GM23338 (cell line): ENCODE results near the gene ADGRF3. TPM values are rescaled to one million over a fixed set of nuclear protein-coding genes. Genes with fewer than 3 reads are reported as not detected.

Experiments used
- ATAC-seq: fragments of 200-7000 bp; cut with Tn5 transposase; 3 replicates; pipeline ENCODE4 v1.9.1; 2020
- DNase-seq: peaks from one replicate; pipeline ENCODE4 v3.0.0-alpha.2; 2015; ENCODE audit warnings: low spot score
- H2AFZ ChIP-seq: fragments of 200-600 bp; sonication (generic); 2 replicates; pipeline ENCODE4 v1.8.0; 2016; ENCODE audit warnings: antibody characterized with exemption, mild to moderate bottlenecking, moderate library complexity
- H3F3A ChIP-seq: fragments of 200-600 bp; sonication (generic); replicated peaks from 2 replicates; pipeline ENCODE4 v1.8.0; 2017; ENCODE audit warnings: antibody characterized with exemption, mixed run types, low read depth
- H3K27ac ChIP-seq: fragments of 200-600 bp; sonication (generic); 2 replicates; pipeline ENCODE4 v1.6.1; 2016; ENCODE audit warnings: low read depth
- H3K27me3 ChIP-seq: fragments of 200-600 bp; sonication (generic); 2 replicates; pipeline ENCODE4 v1.8.0; 2016; ENCODE audit warnings: mild to moderate bottlenecking, mixed run types, moderate library complexity; ENCODE audit not compliant: insufficient read depth
- H3K36me3 ChIP-seq: fragments of 200-600 bp; sonication (generic); 2 replicates; pipeline ENCODE4 v1.8.0; 2016; ENCODE audit warnings: mild to moderate bottlenecking; ENCODE audit not compliant: insufficient read depth
- H3K4me1 ChIP-seq: fragments of 200-600 bp; sonication (generic); 2 replicates; pipeline ENCODE4 v1.8.0; 2016; ENCODE audit warnings: mild to moderate bottlenecking, moderate library complexity; ENCODE audit not compliant: insufficient read depth
- H3K4me2 ChIP-seq: fragments of 200-600 bp; sonication (generic); 2 replicates; pipeline ENCODE4 v1.7.1; 2017; ENCODE audit warnings: mixed run types
- H3K4me3 ChIP-seq: fragments of 200-600 bp; sonication (generic); 2 replicates; pipeline ENCODE4 v1.6.1; 2016; ENCODE audit warnings: mixed run types
- H3K79me2 ChIP-seq: fragments of 200-600 bp; sonication (generic); replicated peaks from 2 replicates; pipeline ENCODE4 v1.8.0; 2017; ENCODE audit warnings: mild to moderate bottlenecking; ENCODE audit not compliant: insufficient read depth
- H3K9me2 ChIP-seq: fragments of 200-600 bp; sonication (generic); 2 replicates; pipeline ENCODE4 v1.8.0; 2017; ENCODE audit not compliant: insufficient read depth
- H4K20me1 ChIP-seq: fragments of 200-600 bp; sonication (generic); replicated peaks from 2 replicates; pipeline ENCODE4 v1.8.0; 2017; ENCODE audit warnings: mild to moderate bottlenecking; ENCODE audit not compliant: insufficient read depth
- H3K27ac Mint-ChIP-seq: 2 replicates; pipeline ENCODE4 v1.8.0; 2020; ENCODE audit warnings: inconsistent platforms, mild to moderate bottlenecking, moderate library complexity, mixed read lengths
- H3K27me3 Mint-ChIP-seq: 3 replicates; pipeline ENCODE4 v1.8.0; 2022; ENCODE audit warnings: low read depth, mild to moderate bottlenecking, moderate library complexity, mixed read lengths, inconsistent platforms; ENCODE audit not compliant: insufficient read depth, poor library complexity
- H3K36me3 Mint-ChIP-seq: 3 replicates; pipeline ENCODE4 v1.8.0; 2021; ENCODE audit warnings: low read depth, mild to moderate bottlenecking, inconsistent platforms, moderate library complexity, mixed read lengths
- H3K4me1 Mint-ChIP-seq: 3 replicates; pipeline ENCODE4 v1.8.0; 2020; ENCODE audit warnings: mild to moderate bottlenecking, inconsistent platforms, mixed read lengths
- H3K4me3 Mint-ChIP-seq: 3 replicates; pipeline ENCODE4 v1.8.0; 2021; ENCODE audit warnings: moderate library complexity, mild to moderate bottlenecking, inconsistent platforms, mixed read lengths
- H3K9me3 Mint-ChIP-seq: 3 replicates; pipeline ENCODE4 v1.8.0; 2020; ENCODE audit warnings: moderate library complexity, mild to moderate bottlenecking, inconsistent platforms, mixed read lengths
- CREB1 ChIP-seq: fragments of 250-450 bp; sonication (Bioruptor Pico); IDR thresholded peaks from 2 replicates; pipeline ENCODE4 v1.5.0; 2020; ENCODE audit warnings: low read depth, mild to moderate bottlenecking, moderate library complexity
- EZH2 ChIP-seq: fragments of 200-600 bp; sonication (generic); IDR thresholded peaks from one replicate; pipeline ENCODE4 v1.8.0; 2017; ENCODE audit warnings: antibody characterized with exemption, mild to moderate bottlenecking, low read depth; ENCODE audit not compliant: unreplicated experiment
- EZH2phosphoT487 ChIP-seq: fragments of 200-600 bp; sonication (generic); IDR thresholded peaks from one replicate; pipeline ENCODE4 v1.8.1; 2018; ENCODE audit warnings: antibody characterized with exemption; ENCODE audit not compliant: unreplicated experiment
- JUNB ChIP-seq: IDR thresholded peaks from one replicate; pipeline ENCODE4 v1.6.1; 2016; ENCODE audit warnings: antibody characterized with exemption; ENCODE audit not compliant: unreplicated experiment
- NANOG ChIP-seq: IDR thresholded peaks from 2 replicates; pipeline ENCODE4 v1.6.1; 2016; ENCODE audit warnings: antibody characterized with exemption, borderline replicate concordance
- POLR2AphosphoS5 ChIP-seq: IDR thresholded peaks from 2 replicates; pipeline ENCODE4 v1.6.1; 2016; ENCODE audit warnings: antibody characterized with exemption, low read depth
- STAT1 ChIP-seq: IDR thresholded peaks from one replicate; pipeline ENCODE4 v1.6.1; 2016; ENCODE audit warnings: antibody characterized with exemption; ENCODE audit not compliant: unreplicated experiment
- ZNF114 ChIP-seq: fragments of 250-450 bp; sonication (Bioruptor Pico); IDR thresholded peaks from 2 replicates; pipeline ENCODE4 v1.5.0; 2020; ENCODE audit warnings: mild to moderate bottlenecking, moderate library complexity
- ZNF331 ChIP-seq: fragments of 250-450 bp; sonication (Bioruptor Pico); IDR thresholded peaks from 2 replicates; pipeline ENCODE4 v1.5.0; 2020; ENCODE audit warnings: low read depth, mild to moderate bottlenecking, moderate library complexity
- ZNF462 ChIP-seq: fragments of 250-450 bp; sonication (Bioruptor Pico); IDR thresholded peaks from 2 replicates; pipeline ENCODE4 v1.5.0; 2020; ENCODE audit warnings: mild to moderate bottlenecking, moderate library complexity
- polyA plus RNA-seq: library from polyadenylated mRNA; unstranded; fragments of >200 nt; fragmentation: Nextera tagmentation; extraction: Ambion mirVana; gene quantifications from 2 replicates; pipeline ENCODE4 v1.2.1, GENCODE V29; 2016
- total RNA-seq: library from RNA; depleted of rRNA; stranded (reverse); fragments of >200 nt; shearing (Covaris generic); gene quantifications from 2 replicates; pipeline ENCODE4 v1.2.3, GENCODE V29; 2014
- TF ChIP-seq, protein P1 (sequence below): IDR thresholded peaks from one replicate; pipeline ENCODE4 v1.6.1; 2018; ENCODE audit warnings: antibody characterized with exemption; ENCODE audit not compliant: unreplicated experiment
- TF ChIP-seq, protein P2 (sequence below): IDR thresholded peaks from 2 replicates; pipeline ENCODE4 v1.6.1; 2016; ENCODE audit warnings: antibody characterized with exemption

ADGRF3 gene
- total and polyA plus RNA-seq, 2 experiments from 2014 or later, result 0.38 to 0.39 TPM

DNA sequence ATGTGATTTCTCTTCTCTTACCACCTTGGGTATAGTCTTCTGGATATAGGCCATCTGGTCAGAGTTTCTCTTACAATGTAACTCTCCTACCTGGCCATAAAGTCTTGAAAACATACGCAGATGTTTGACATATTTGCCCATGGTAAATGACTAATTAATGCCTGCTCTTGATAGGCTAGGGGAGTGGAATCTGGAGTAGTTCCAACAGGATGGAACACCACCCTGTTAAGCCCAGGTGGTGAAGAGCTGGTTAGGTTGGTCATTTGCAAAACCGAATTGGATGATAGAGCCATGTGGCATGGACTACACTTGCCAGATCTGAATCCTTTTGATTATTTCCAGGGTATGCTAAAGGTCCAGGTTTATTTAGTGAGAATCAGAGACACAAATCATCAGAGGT is 65.4 kb downstream of the ADGRF3 start:
- Histone ChIP-seq H3K27ac (no peak overlapping the region), H4K20me1 (peaks cover 5% of the 10 kb centered on the region; the same call in 1 of the 2 replicates), H3K79me2 (no peaks in the 10 kb centered on the region), H3K4me3 (no peak overlapping the region), H3F3A (no peaks in the 10 kb centered on the region; the same call in 1 of the 2 replicates), H3K9me2 (no peaks in the 10 kb centered on the region), H2AFZ (no peak overlapping the region), H3K4me2 (no peak overlapping the region), H3K36me3 (peaks cover 20% of the 10 kb centered on the region), H3K27me3 (no peaks in the 10 kb centered on the region), H3K4me1 (no peaks in the 10 kb centered on the region)
- TF ChIP-seq EZH2, result no peak
- H3K4me1 Mint-ChIP-seq, result no peaks in the 10 kb centered on the region
- H3K4me3 Mint-ChIP-seq, result no peak overlapping the region
- H3K27me3 Mint-ChIP-seq, result no peaks in the 10 kb centered on the region
- ATAC-seq (no peak), DNase-seq (no peak)
- peaks cover 45% of the 10 kb centered on the region for H3K36me3 Mint-ChIP-seq
- H3K9me3 Mint-ChIP-seq, result no peaks in the 10 kb centered on the region
- no peak overlapping the region for H3K27ac Mint-ChIP-seq

- no peaks in the 10 kb centered on the region for H3K9me2 ChIP-seq
- H4K20me1 ChIP-seq, result peaks cover 5% of the 10 kb centered on the region; the same call in 1 of the 2 replicates
- Mint-ChIP-seq H3K27ac (no peak overlapping the region), H3K9me3 (no peaks in the 10 kb centered on the region), H3K4me3 (no peak overlapping the region), H3K36me3 (peaks cover 41% of the 10 kb centered on the region), H3K27me3 (no peaks in the 10 kb centered on the region), H3K4me1 (no peaks in the 10 kb centered on the region)
- no peaks in the 10 kb centered on the region for H3K79me2 ChIP-seq
- H3K27me3 ChIP-seq, result no peaks in the 10 kb centered on the region
- no peaks in the 10 kb centered on the region for H3K4me1 ChIP-seq
- H3K4me3 ChIP-seq, result no peak overlapping the region
- H3K27ac ChIP-seq, result no peak overlapping the region
- no peaks in the 10 kb centered on the region; the same call in 1 of the 2 replicates for H3F3A ChIP-seq
- H3K36me3 ChIP-seq, result peaks cover 20% of the 10 kb centered on the region
- no peak overlapping the region for H2AFZ ChIP-seq
- H3K4me2 ChIP-seq, result no peak overlapping the region
- no peak for DNase-seq
- no peak for ATAC-seq
- TF ChIP-seq STAT1 (no peak), ZNF114 (CRISPR knock-in tag) (no peak), EZH2phosphoT487 (no peak), ZNF331 (CRISPR knock-in tag) (no peak), NANOG (no peak), EZH2 (no peak), JUNB (no peak), ZNF462 (CRISPR knock-in tag) (no peak), CREB1 (CRISPR knock-in tag) (no peak), POLR2AphosphoS5 (no peak)
- TF ChIP-seq, protein P1, sequence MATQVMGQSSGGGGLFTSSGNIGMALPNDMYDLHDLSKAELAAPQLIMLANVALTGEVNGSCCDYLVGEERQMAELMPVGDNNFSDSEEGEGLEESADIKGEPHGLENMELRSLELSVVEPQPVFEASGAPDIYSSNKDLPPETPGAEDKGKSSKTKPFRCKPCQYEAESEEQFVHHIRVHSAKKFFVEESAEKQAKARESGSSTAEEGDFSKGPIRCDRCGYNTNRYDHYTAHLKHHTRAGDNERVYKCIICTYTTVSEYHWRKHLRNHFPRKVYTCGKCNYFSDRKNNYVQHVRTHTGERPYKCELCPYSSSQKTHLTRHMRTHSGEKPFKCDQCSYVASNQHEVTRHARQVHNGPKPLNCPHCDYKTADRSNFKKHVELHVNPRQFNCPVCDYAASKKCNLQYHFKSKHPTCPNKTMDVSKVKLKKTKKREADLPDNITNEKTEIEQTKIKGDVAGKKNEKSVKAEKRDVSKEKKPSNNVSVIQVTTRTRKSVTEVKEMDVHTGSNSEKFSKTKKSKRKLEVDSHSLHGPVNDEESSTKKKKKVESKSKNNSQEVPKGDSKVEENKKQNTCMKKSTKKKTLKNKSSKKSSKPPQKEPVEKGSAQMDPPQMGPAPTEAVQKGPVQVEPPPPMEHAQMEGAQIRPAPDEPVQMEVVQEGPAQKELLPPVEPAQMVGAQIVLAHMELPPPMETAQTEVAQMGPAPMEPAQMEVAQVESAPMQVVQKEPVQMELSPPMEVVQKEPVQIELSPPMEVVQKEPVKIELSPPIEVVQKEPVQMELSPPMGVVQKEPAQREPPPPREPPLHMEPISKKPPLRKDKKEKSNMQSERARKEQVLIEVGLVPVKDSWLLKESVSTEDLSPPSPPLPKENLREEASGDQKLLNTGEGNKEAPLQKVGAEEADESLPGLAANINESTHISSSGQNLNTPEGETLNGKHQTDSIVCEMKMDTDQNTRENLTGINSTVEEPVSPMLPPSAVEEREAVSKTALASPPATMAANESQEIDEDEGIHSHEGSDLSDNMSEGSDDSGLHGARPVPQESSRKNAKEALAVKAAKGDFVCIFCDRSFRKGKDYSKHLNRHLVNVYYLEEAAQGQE, result no peak
- TF ChIP-seq, protein P2, sequence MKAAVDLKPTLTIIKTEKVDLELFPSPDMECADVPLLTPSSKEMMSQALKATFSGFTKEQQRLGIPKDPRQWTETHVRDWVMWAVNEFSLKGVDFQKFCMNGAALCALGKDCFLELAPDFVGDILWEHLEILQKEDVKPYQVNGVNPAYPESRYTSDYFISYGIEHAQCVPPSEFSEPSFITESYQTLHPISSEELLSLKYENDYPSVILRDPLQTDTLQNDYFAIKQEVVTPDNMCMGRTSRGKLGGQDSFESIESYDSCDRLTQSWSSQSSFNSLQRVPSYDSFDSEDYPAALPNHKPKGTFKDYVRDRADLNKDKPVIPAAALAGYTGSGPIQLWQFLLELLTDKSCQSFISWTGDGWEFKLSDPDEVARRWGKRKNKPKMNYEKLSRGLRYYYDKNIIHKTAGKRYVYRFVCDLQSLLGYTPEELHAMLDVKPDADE, result no peak
These were observed 66.7 kb downstream of the ADGRF3 start for GRCh38 chr2:26279886-26280285.
